Esophagus squamous epithelium (tissue), 4 donors: ENCODE data around the gene MBOAT1.

ENCODE experiments used
- POLR2A ChIP-seq, 4 donors: fragments of 450-650 bp; IDR thresholded peaks; one replicate each; pipeline ENCODE4 v1.6.1; 2017; ENCODE audit warnings: antibody characterized with exemption in 4 of 4, mild to moderate bottlenecking in 4 of 4, moderate library complexity in 3 of 4
- TF ChIP-seq, protein P1 (sequence below), 6 experiments: fragments of 450-650 bp in 4 of 6; fragments of 200-600 bp in 2 of 6; sonication (generic) in 2 of 6; IDR thresholded peaks; one replicate each; pipeline ENCODE4 v1.5.1; 2016 to 2019; ENCODE audit warnings: antibody characterized with exemption in 6 of 6, mild to moderate bottlenecking in 4 of 6, moderate library complexity in 4 of 6

DNA sequence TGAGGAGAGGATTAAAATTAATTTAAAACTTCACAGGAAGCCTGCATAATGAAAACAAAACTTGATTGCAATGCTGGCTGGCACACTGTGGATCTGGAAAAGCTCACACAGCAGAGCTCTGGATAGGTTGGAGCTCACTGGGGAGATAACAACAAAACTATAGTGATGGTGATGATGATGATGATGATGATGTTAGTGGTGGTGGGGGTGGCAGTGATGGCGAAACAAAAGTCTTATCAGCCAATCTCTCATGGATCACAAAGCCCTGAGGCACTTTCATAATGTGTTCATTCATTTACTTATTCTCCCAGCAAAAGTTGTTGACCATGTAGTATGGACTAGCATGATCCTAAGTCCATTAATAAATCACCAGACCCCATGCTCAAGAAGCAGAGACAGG lies 152.0 kb downstream of the MBOAT1 start:
- TF ChIP-seq, protein P1, sequence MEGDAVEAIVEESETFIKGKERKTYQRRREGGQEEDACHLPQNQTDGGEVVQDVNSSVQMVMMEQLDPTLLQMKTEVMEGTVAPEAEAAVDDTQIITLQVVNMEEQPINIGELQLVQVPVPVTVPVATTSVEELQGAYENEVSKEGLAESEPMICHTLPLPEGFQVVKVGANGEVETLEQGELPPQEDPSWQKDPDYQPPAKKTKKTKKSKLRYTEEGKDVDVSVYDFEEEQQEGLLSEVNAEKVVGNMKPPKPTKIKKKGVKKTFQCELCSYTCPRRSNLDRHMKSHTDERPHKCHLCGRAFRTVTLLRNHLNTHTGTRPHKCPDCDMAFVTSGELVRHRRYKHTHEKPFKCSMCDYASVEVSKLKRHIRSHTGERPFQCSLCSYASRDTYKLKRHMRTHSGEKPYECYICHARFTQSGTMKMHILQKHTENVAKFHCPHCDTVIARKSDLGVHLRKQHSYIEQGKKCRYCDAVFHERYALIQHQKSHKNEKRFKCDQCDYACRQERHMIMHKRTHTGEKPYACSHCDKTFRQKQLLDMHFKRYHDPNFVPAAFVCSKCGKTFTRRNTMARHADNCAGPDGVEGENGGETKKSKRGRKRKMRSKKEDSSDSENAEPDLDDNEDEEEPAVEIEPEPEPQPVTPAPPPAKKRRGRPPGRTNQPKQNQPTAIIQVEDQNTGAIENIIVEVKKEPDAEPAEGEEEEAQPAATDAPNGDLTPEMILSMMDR (IDR thresholded peaks at IDR 0.05) = no peak
- TF ChIP-seq POLR2A (IDR thresholded peaks at IDR 0.05) = no peak
